A673 (cell line): Measurements from ENCODE around the gene MYO7A. TPM values are rescaled to one million over a fixed set of nuclear protein-coding genes. Genes with fewer than 3 reads are reported as not detected.

Source experiments
- BruUV-seq: library from RNA; stranded (reverse); fragments of 400-500 nt; replicated peaks from 2 replicates; lab custom pipeline; 2021; lab: Mats Ljungman, UMichigan
- CTCF ChIA-PET: fragments of 300-600 bp; sonication (Branson Sonifier 250); formaldehyde crosslinking; loops from one replicate; lab custom pipeline; 2022; ENCODE audit warnings: antibody characterized with exemption; lab: Charles Lee
- POLR2A ChIA-PET: fragments of 300-600 bp; sonication (Branson Sonifier 250); formaldehyde crosslinking; loops from one replicate; lab custom pipeline; 2022; ENCODE audit warnings: antibody characterized with exemption; ENCODE audit not compliant: low non-redundant PET; lab: Charles Lee
- DNase-seq: peaks from one replicate; pipeline ENCODE4 v3.0.0-alpha.2; 2015; ENCODE audit warnings: low spot score
- H3K27ac ChIP-seq: fragments of 200-600 bp; sonication (generic); 2 replicates; pipeline ENCODE4 v1.5.1; 2016; ENCODE audit warnings: mixed run types, low read depth, mild to moderate bottlenecking, mixed read lengths, antibody characterized with exemption, low read length; ENCODE audit not compliant: poor library complexity, severe bottlenecking
- H3K27me3 ChIP-seq: fragments of 200-600 bp; sonication (generic); replicated peaks from 2 replicates; pipeline ENCODE4 v1.6.1; 2017; ENCODE audit warnings: mixed run types, low read depth, mild to moderate bottlenecking, mixed read lengths, antibody characterized with exemption, low read length; ENCODE audit not compliant: insufficient read depth, poor library complexity
- H3K36me3 ChIP-seq: fragments of 200-600 bp; sonication (generic); 2 replicates; pipeline ENCODE4 v1.6.1; 2016; ENCODE audit warnings: mixed run types, mild to moderate bottlenecking, mixed read lengths, antibody characterized with exemption, low read length; ENCODE audit not compliant: insufficient read depth, poor library complexity, severe bottlenecking
- H3K4me1 ChIP-seq: fragments of 200-600 bp; sonication (generic); 2 replicates; pipeline ENCODE4 v1.6.1; 2017; ENCODE audit warnings: mixed run types, mild to moderate bottlenecking, mixed read lengths, antibody characterized with exemption, low read length; ENCODE audit not compliant: insufficient read depth, poor library complexity, severe bottlenecking
- H3K4me3 ChIP-seq: fragments of 200-600 bp; sonication (generic); 2 replicates; pipeline ENCODE4 v1.5.1; 2016; ENCODE audit warnings: low read depth, mixed run types, mild to moderate bottlenecking, mixed read lengths, low read length; ENCODE audit not compliant: poor library complexity, severe bottlenecking
- H3K9me3 ChIP-seq: fragments of 200-600 bp; sonication (generic); 2 replicates; pipeline ENCODE4 v1.6.1; 2016; ENCODE audit warnings: mixed run types, low read depth, mild to moderate bottlenecking, mixed read lengths, antibody characterized with exemption, low read length; ENCODE audit not compliant: poor library complexity, severe bottlenecking
- EZH2 ChIP-seq: fragments of 200-600 bp; sonication (generic); IDR thresholded peaks from 2 replicates; pipeline ENCODE4 v1.6.1; 2017; ENCODE audit warnings: borderline replicate concordance, low read depth, mild to moderate bottlenecking, mixed read lengths, antibody characterized with exemption, low read length; ENCODE audit not compliant: poor library complexity, severe bottlenecking
- intact Hi-C: fragments of 100-400 bp; cut with micrococcal nuclease; formaldehyde crosslinking; loops from one replicate; pipeline ENCODE4 v1.10.0; 2022; ENCODE audit not compliant: unreplicated experiment
- total RNA-seq: library from RNA; stranded (reverse); gene quantifications from 2 replicates; pipeline ENCODE4 v1.2.3, GENCODE V29; 2021
- TF ChIP-seq, protein P1 (sequence below): fragments of 300-800, 200-600 bp; sonication (generic); conservative IDR thresholded peaks from 2 replicates; pipeline ENCODE4 v1.5.1; 2017; ENCODE audit warnings: low read depth, mild to moderate bottlenecking, antibody characterized with exemption, low read length, moderate library complexity, mixed read lengths

MYO7A gene
- total RNA-seq, 1 experiment from 2014 or later, result not detected

DNA sequence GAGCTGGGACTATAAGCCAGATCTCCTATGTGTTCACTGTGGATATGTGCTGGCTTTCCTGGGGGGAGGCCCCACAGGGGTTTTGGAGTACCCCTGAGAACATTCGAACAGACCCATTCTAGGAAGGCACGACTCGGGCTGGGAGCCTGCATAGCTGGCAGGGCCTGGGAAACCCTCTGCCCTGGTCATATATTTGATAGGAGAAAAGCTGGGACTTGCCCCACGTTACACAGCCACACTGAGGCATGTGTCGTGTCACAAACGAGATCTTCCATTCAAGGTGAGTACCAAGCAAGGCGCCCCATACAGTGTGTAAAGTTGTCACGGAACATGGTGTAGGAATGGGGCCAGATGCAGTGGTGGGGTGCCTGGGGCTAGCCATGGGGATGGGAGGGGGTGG lies 11.2 kb downstream of the MYO7A start:
- peaks cover 25% of the 10 kb centered on the region for H3K27me3 ChIP-seq
- no peaks in the 10 kb centered on the region for H3K4me1 ChIP-seq
- DNase-seq, result no peak
- TF ChIP-seq EZH2, result no peak
- TF ChIP-seq, protein P1, sequence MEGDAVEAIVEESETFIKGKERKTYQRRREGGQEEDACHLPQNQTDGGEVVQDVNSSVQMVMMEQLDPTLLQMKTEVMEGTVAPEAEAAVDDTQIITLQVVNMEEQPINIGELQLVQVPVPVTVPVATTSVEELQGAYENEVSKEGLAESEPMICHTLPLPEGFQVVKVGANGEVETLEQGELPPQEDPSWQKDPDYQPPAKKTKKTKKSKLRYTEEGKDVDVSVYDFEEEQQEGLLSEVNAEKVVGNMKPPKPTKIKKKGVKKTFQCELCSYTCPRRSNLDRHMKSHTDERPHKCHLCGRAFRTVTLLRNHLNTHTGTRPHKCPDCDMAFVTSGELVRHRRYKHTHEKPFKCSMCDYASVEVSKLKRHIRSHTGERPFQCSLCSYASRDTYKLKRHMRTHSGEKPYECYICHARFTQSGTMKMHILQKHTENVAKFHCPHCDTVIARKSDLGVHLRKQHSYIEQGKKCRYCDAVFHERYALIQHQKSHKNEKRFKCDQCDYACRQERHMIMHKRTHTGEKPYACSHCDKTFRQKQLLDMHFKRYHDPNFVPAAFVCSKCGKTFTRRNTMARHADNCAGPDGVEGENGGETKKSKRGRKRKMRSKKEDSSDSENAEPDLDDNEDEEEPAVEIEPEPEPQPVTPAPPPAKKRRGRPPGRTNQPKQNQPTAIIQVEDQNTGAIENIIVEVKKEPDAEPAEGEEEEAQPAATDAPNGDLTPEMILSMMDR, result no peak
- BruUV-seq, result no TSS peak
- H3K36me3 ChIP-seq, result no peaks in the 10 kb centered on the region
- no peak overlapping the region for H3K27ac ChIP-seq
- CTCF ChIA-PET, result no interaction called here
- H3K9me3 ChIP-seq, result no peaks in the 10 kb centered on the region
- POLR2A ChIA-PET, result no interaction called here
- intact Hi-C loops, result no loop called here
- no peak overlapping the region for H3K4me3 ChIP-seq

DNA sequence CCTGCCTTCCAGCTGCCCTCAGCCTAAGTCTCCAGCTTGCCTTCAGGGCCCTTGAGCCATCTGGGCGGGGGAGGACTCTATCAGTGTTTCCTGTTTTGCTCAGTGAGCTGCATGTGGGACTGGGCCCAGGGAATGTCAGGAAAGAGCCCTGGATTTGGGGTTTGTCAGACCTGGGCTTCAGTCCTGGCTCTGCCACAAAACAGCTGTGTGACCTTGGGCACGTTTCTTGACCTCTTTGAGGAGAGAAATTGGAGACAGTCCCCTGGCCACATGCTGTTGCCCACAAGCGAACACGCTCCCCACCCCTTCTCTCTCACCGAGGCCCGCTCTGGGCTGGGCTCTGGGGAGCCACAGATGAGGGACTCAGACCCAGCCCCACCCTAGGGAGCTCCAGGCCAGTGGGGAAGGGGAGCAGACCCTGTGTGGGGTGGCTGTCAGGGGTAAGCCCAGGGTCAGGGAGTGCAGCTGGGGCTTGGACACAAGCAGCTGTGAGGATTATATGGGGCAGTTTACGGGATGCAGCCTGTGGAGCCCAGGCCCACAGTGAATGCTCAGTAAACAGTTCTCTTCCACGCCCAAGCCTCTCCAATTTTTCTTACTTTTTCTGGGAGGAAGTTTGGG lies 12.3 kb downstream of the MYO7A start:
- CTCF ChIA-PET, result no interaction called here
- Histone ChIP-seq H3K9me3 (no peaks in the 10 kb centered on the region), H3K4me1 (no peaks in the 10 kb centered on the region), H3K36me3 (no peaks in the 10 kb centered on the region), H3K4me3 (no peak overlapping the region), H3K27me3 (peaks cover 25% of the 10 kb centered on the region), H3K27ac (no peak overlapping the region)
- TF ChIP-seq, protein P1, result no peak
- TF ChIP-seq EZH2, result no peak
- BruUV-seq, result no TSS peak
- no peak for DNase-seq
- POLR2A ChIA-PET, result no interaction called here
- intact Hi-C loops, result no loop called here

DNA sequence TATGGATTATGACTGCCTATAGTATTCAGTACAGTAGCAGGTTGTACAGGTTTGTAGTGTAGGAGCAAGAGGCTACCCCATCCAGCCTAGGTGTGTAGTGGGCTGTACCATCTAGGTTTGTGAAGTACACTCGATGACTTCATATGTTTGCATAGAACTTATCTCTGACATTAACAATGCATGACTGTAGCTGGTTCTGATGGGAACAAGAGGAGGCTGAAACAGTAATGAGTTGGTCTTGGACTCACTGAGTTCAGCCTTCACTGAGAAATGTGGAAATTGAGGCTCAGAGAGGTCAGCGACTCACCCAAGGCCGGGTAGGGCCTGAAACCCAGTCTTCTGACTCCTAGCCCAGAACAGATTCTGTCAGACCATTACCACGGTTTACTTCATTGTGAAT lies 13.0 kb downstream of the MYO7A start:
- no peak for DNase-seq
- H3K4me1 ChIP-seq, result no peaks in the 10 kb centered on the region
- no peak overlapping the region for H3K27ac ChIP-seq
- H3K27me3 ChIP-seq, result peaks cover 25% of the 10 kb centered on the region
- CTCF ChIA-PET, result no interaction called here
- no TSS peak for BruUV-seq
- no peaks in the 10 kb centered on the region for H3K9me3 ChIP-seq
- TF ChIP-seq, protein P1, result no peak
- TF ChIP-seq EZH2, result no peak
- intact Hi-C loops, result no loop called here
- no peaks in the 10 kb centered on the region for H3K36me3 ChIP-seq
- no peak overlapping the region for H3K4me3 ChIP-seq
- POLR2A ChIA-PET, result no interaction called here
